OCI-M1 (cell line): ENCODE results near the gene GABRE.
"Not testable (repeated sequence)": the region's sequence is repeated elsewhere in the genome, so short reads cannot be mapped to it uniquely, and the experiment has no call there.

Experiments
- DNase-seq: peaks from one replicate; lab custom pipeline; 2025; lab: John Stamatoyannopoulos, UW

The GABRE gene

GRCh38 chrX:151966236-151966635 lies 8.2 kb downstream of the GABRE start:
- DNase-seq: no peak

GRCh38 chrX:151962034-151962433 lies 12.4 kb downstream of the GABRE start:
- no peak for DNase-seq

- DNase-seq: no peak
Measured at GRCh38 chrX:151958101-151958500, 16.4 kb downstream of the GABRE start.

GRCh38 chrX:151954730-151955129 lies 19.7 kb downstream of the GABRE start:
- DNase-seq: no peak

GRCh38 chrX:151938172-151938571 lies 36.3 kb downstream of the GABRE start:
- DNase-seq: no peak

- no peak for DNase-seq
Measured at GRCh38 chrX:151935358-151935757, 39.1 kb downstream of the GABRE start.

- no peak for DNase-seq
Measured at GRCh38 chrX:151929126-151929525, 45.4 kb downstream of the GABRE start.

- DNase-seq: no peak
Measured at GRCh38 chrX:151923648-151924047, 50.8 kb downstream of the GABRE start.

- DNase-seq: no peak
Measured at GRCh38 chrX:151922692-151923091, 51.8 kb downstream of the GABRE start.

- DNase-seq: no peak
Measured at GRCh38 chrX:151921866-151922265, 52.6 kb downstream of the GABRE start.

GRCh38 chrX:151921292-151921691 lies 53.2 kb downstream of the GABRE start:
- DNase-seq: no peak

- DNase-seq: no peak
Measured at GRCh38 chrX:151920530-151920929, 53.9 kb downstream of the GABRE start.

- DNase-seq: no peak
Measured at GRCh38 chrX:151920101-151920500, 54.4 kb downstream of the GABRE start.

GRCh38 chrX:151919610-151920009 lies 54.9 kb downstream of the GABRE start:
- DNase-seq: no peak

- not testable (repeated sequence) for DNase-seq
Measured at GRCh38 chrX:151918736-151919135, 55.7 kb downstream of the GABRE start.

GRCh38 chrX:151912780-151913179 lies 61.7 kb downstream of the GABRE start, which contains the start of gene MAGEA4:
Gene MAGEA4 (plus strand): TSS chrX:151912889. CDS start chrX:151923665, 10,776 bp downstream.
- no peak for DNase-seq

- DNase-seq: no peak
Measured at GRCh38 chrX:151912221-151912620, 62.3 kb downstream of the GABRE start.

GRCh38 chrX:151904989-151905388 lies 69.5 kb downstream of the GABRE start:
- no peak for DNase-seq
